Cardiac ventricle fibroblast (primary cell): ENCODE measurements around the gene BOK. TPM values are rescaled to one million over a fixed set of nuclear protein-coding genes. Genes with fewer than 3 reads are reported as not detected.

ENCODE experiments used
- total RNA-seq: library from RNA; depleted of rRNA; stranded (reverse); fragments of >200 nt; gene quantifications from 2 replicates; pipeline ENCODE4 v1.2.3, GENCODE V29; 2015

Gene BOK, protein sequence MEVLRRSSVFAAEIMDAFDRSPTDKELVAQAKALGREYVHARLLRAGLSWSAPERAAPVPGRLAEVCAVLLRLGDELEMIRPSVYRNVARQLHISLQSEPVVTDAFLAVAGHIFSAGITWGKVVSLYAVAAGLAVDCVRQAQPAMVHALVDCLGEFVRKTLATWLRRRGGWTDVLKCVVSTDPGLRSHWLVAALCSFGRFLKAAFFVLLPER
- total RNA-seq: 56.0 and 61.0 TPM in 2 replicates

DNA sequence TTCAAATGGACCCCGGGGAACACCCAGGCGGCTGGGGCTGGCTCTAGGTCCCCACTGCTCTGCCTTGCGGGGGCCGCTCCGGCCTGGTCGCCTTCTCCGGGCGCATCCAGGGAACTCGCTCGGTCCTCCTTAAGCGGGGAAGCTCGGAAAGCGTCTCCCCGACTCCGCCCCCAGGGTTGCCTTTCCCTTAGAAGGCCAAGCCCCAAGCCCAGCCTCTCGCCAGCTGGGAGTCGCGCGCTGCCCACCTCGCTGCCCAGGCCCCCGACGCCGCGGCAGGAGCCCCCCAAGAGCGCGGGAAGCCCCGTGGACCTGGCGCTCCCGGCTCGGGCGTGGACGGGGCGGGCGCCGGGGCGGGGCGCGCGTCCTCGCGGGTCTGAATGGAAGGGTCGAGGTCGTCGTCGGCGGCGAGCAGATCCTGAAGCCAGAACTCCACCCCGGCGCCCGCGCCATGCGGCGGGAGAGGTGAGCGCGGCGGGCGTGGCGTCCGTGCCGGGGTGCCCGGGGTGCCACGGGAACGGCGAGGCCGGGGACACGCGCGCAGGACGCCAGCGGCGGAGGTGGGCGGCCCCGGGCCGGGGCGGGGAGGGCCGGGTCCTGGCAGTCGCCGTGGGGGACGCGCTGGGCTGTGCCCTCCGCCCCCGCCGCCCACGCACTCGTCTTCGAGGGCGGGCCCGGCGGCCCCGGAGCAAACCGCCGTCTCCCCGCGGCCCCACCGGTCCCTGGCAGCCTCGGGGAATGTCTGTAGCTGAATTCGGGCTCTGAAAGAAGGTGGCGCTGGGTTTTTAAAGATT lies at the start of gene BOK:
Gene BOK, plus strand, starts transcription at position 214 of the 791 bp plus-strand sequence. CDS start 739 bp downstream, outside the sequence.

Other genes with a start within 250 kb of the BOK start
- gene HDLBP, start 243.1 kb upstream of the BOK start, total RNA-seq: 731 and 793 TPM in 2 replicates
- 349 and 408 TPM in 2 replicates for gene SEPTIN2, start 242.8 kb upstream of the BOK start, total RNA-seq
- 21.2 and 24.0 TPM in 2 replicates for gene FARP2, start 202.5 kb upstream of the BOK start, total RNA-seq
- gene STK25, start 50.2 kb upstream of the BOK start, total RNA-seq: 77.5 and 146 TPM in 2 replicates
- 37.2 and 42.9 TPM in 2 replicates for gene THAP4, start 78.4 kb downstream of the BOK start, total RNA-seq
- 33.0 and 34.0 TPM in 2 replicates for gene ATG4B, start 78.9 kb downstream of the BOK start, total RNA-seq
- 14.0 and 19.3 TPM in 2 replicates for gene DTYMK, start 128.1 kb downstream of the BOK start, total RNA-seq
- 14.1 and 32.9 TPM in 2 replicates for gene ING5, start 143.3 kb downstream of the BOK start, total RNA-seq
- gene D2HGDH, start 175.9 kb downstream of the BOK start, total RNA-seq: 9.0 and 12.7 TPM in 2 replicates
- gene GAL3ST2, start 218.1 kb downstream of the BOK start, total RNA-seq: not detected in 2 replicates